Lower leg skin (tissue), 3 donors: ENCODE data around the gene LYRM4.

Experiments used
- CTCF ChIP-seq, 3 donors: fragments of 450-650 bp; IDR thresholded peaks; one replicate each; pipeline ENCODE4 v1.5.1; 2016; ENCODE audit warnings: antibody characterized with exemption in 3 of 3, mild to moderate bottlenecking in 3 of 3, moderate library complexity in 2 of 3
- POLR2A ChIP-seq, 2 donors: fragments of 450-650 bp; IDR thresholded peaks; one replicate each; pipeline ENCODE4 v1.6.1; 2016 to 2017; ENCODE audit warnings: antibody characterized with exemption in 2 of 2, mild to moderate bottlenecking in 1 of 2, moderate library complexity in 1 of 2

- TF ChIP-seq CTCF (IDR thresholded peaks at IDR 0.05) (no peak), POLR2A (IDR thresholded peaks at IDR 0.05) (no peak)
Measured at GRCh38 chr6:5087389-5087788, 173.4 kb downstream of the LYRM4 start.
